Motor neuron (in vitro differentiated cells): ENCODE measurements around the gene G6PC2. TPM values are rescaled to one million over a fixed set of nuclear protein-coding genes. Genes with fewer than 3 reads are reported as not detected.
"Not testable (repeated sequence)": the region's sequence is repeated elsewhere in the genome, so short reads cannot be mapped to it uniquely, and the experiment has no call there.

Source experiments
- ATAC-seq, 8 experiments: fragments of 200-7000 bp; cut with Tn5 transposase; replicated peaks in 6 of 8; 2 replicates each; pipeline ENCODE4 v1.8.0; 2021; ENCODE audit warnings: mild to moderate bottlenecking in 8 of 8, moderate library complexity in 8 of 8
- H3K27ac ChIP-seq, 2 donors: fragments of 250-450 bp; sonication (Bioruptor Pico); 2 replicates each; pipeline ENCODE4 v1.9.0; 2021; ENCODE audit warnings: antibody characterized with exemption in 2 of 2, mild to moderate bottlenecking in 2 of 2, moderate library complexity in 1 of 2
- H3K4me1 ChIP-seq, 2 donors: fragments of 250-450 bp; sonication (Bioruptor Pico); replicated peaks in 1 of 2; 2 replicates each; pipeline ENCODE4 v1.6.1; 2021; ENCODE audit warnings: antibody characterized with exemption in 2 of 2, mild to moderate bottlenecking in 2 of 2, moderate library complexity in 1 of 2
- H3K4me3 ChIP-seq, 5 donors: fragments of 250-450 bp; sonication (Bioruptor Pico); 2 replicates each; pipeline ENCODE4 v1.9.0; 2021; ENCODE audit warnings: antibody characterized with exemption in 5 of 5, mild to moderate bottlenecking in 5 of 5, moderate library complexity in 4 of 5
- WGBS, 10 experiments: fragments of 450-650 bp; shearing (Covaris generic); methylation state at CpG; one replicate each; pipeline ENCODE4 v1.0.0; 2022; 5-methylcytosine and 5-hydroxymethylcytosine counted together
- in situ Hi-C, 9 experiments: fragments of 400-800 bp; cut with MboI; loops; one replicate each; pipeline ENCODE4 v1.15.0; 2021; ENCODE audit warnings: low sequenced_read_pairs in 9 of 9, low pct_unique_long_range_greater_than_20kb in 2 of 9; ENCODE audit not compliant: unreplicated experiment in 9 of 9
- total RNA-seq, 8 experiments: library from RNA; unstranded; fragments of 300-600 nt; gene quantifications; 2 replicates each; pipeline versions ENCODE4 v1.2.3 to v1.2.4, GENCODE V29; 2022

The G6PC2 gene
- total RNA-seq, 8 experiments from 2014 or later: 0.07 to 0.66 (median 0.18) TPM; not detected in 4

DNA sequence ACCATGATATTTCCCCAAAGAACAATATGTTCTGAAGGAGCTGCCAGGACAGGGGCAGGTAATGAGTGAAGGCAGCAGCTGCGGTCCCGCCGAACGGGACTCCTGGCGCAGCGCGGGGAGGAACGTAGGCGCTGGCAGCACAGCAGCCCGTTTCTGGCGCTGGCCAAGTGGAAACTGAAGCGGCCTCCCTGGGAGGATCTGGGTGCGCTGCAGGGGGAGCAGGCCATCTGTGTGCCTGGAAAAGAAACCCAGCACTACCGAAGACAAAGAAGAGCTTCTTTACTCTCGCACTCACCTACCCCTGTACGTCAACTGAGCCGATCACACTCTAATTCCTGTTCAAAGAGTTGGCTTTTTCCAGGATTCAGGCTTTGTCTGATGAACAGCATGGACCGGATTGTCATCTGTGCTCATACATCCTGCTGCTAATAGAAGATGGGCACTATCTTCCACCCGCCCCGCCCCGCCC is 11.8 kb downstream of the G6PC2 start:
- no peak overlapping the region for H3K4me3 ChIP-seq

DNA sequence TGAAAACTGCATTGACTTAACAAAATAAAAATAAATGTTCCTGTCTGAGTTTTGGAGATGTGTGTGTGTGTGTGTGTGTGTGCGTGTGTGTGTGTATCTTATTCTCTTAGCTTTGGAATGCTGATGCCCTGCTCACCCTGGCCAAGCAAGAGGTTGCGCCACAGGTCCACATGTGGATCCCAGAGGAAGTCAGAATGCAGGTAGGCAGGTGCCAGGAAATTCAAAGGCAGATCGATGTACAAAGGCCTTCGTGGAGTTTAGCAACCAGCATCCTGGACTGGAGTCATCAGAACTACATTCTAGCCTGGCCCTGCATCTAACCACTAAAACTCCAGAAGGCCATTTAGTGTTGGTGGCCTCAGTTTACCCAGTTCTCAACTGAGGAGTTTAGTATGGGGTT is 12.4 kb downstream of the G6PC2 start:
- no peak for ATAC-seq
- Histone ChIP-seq H3K27ac (no peak overlapping the region), H3K4me1 (peaks cover 8 to 32% of the 10 kb centered on the region in 2 donors), H3K4me3 (no peak overlapping the region)
- WGBS, 10 experiments: 79 to 100% (median 90%) methylated on average over 2 to 4 of the region's 4 CpGs; no CpG with 5 or more reads in 5 of the 10 experiments
- in situ Hi-C loops: loop anchor here in 4 of 9 experiments (25.0 kb wide), 4 partner anchors 126 to 776 kb away; no protein-coding TSS in a partner anchor

More for the DNA sequence above, 11.8 kb downstream of the G6PC2 start:
- ATAC-seq: peak in 5 of 8 experiments; percentile 21 to 74 (median 69)
- Histone ChIP-seq H3K27ac (no peak overlapping the region), H3K4me1 (peaks cover 8 to 32% of the 10 kb centered on the region in 2 donors)
- WGBS, 10 experiments: 18 to 100% (median 52%) methylated on average over 2 to 15 of the region's 21 CpGs; no CpG with 5 or more reads in 3 of the 10 experiments
- in situ Hi-C loops: loop anchor here in 4 of 9 experiments (25.0 kb wide), 4 partner anchors 126 to 776 kb away; no protein-coding TSS in a partner anchor

GRCh38 chr2:168915441-168916330 is 14.6 kb downstream of the G6PC2 start:
- in situ Hi-C loops: loop anchor here in 5 of 9 experiments (5.0 to 25.0 kb wide), 5 partner anchors 128 to 778 kb away; no protein-coding TSS in a partner anchor
- no peak overlapping the region for H3K27ac ChIP-seq
- ATAC-seq: no peak
- H3K4me1 ChIP-seq: peaks cover 0 to 17% of the 10 kb centered on the region in 2 donors
- no peak overlapping the region for H3K4me3 ChIP-seq
- 47 to 100% (median 93%) methylated on average over 1 to 3 of the region's 3 CpGs; no CpG with 5 or more reads in 1 of the 10 experiments for WGBS, 10 experiments

- 41 to 100% (median 85%) methylated on average over 1 to 4 of the region's 4 CpGs; no CpG with 5 or more reads in 1 of the 10 experiments for WGBS, 10 experiments
- in situ Hi-C loops: loop anchor here in 5 of 9 experiments (5.0 to 25.0 kb wide), 5 partner anchors 129 to 779 kb away; no protein-coding TSS in a partner anchor
Observed at GRCh38 chr2:168916331-168916675, 15.2 kb downstream of the G6PC2 start.

DNA sequence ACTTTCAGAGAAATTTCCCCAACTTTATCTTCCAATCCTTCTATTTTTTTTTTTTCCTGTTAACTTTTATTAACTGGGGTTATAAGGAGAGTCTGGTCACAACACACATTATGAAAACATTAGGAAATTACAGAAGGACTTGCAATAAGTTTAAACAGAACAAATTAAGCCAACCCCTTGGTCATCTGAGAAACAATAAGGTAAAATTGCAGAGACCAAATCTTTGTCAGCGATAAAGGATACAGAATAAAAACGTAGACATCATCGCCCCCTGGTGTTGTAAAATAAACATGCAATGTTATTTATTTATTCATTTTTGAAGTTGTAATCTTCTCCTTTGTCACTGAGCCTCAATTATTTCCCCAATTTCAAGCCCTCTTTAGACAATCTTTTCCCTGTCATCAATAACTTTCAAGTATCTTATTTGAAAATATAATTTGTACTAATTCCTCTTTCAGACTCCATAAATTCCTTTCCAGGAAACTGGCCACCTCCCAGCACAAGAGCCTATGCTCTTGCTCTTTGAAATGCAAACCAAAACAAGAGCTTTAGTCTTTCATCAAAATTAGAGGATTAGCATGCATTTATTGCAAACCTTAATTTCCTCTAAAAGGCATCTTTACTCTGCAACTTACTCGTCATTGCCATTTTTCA is 19.5 kb downstream of the G6PC2 start:
- peak in 2 of 8 experiments; percentile 14 to 30 for ATAC-seq
- Histone ChIP-seq H3K27ac (no peak overlapping the region), H3K4me3 (no peak overlapping the region), H3K4me1 (no peaks in the 10 kb centered on the region)
- 2 to 49% (median 25%) methylated on average over 3 to 4 of the region's 4 CpGs for WGBS, 10 experiments
- in situ Hi-C loops: loop anchor here in 4 of 9 experiments (25.0 kb wide), 4 partner anchors 133 to 783 kb away; no protein-coding TSS in a partner anchor

More at GRCh38 chr2:168916331-168916675, 15.2 kb downstream of the G6PC2 start:
- Histone ChIP-seq H3K4me1 (peaks cover 0 to 11% of the 10 kb centered on the region in 2 donors), H3K4me3 (no peak overlapping the region), H3K27ac (no peak overlapping the region)
- no peak for ATAC-seq

- in situ Hi-C loops: no loop called here
- Histone ChIP-seq H3K4me1 (no peaks in the 10 kb centered on the region), H3K27ac (no peak overlapping the region), H3K4me3 (no peak overlapping the region)
- WGBS, 10 experiments: 0 to 100% (median 65%) methylated on average over 1 to 3 of the region's 3 CpGs; no CpG with 5 or more reads in 2 of the 10 experiments
- no peak for ATAC-seq
Observed at GRCh38 chr2:168926621-168927386, 25.7 kb downstream of the G6PC2 start.

GRCh38 chr2:168928113-168928831 is 27.2 kb downstream of the G6PC2 start:
- no peak overlapping the region for H3K4me3 ChIP-seq
- no peaks in the 10 kb centered on the region for H3K4me1 ChIP-seq
- no peak overlapping the region for H3K27ac ChIP-seq
- peak in 1 of 8 experiments; percentile 77 for ATAC-seq
- in situ Hi-C loops: no loop called here
- 4 to 100% (median 86%) methylated on average over 2 to 3 of the region's 3 CpGs for WGBS, 10 experiments

DNA sequence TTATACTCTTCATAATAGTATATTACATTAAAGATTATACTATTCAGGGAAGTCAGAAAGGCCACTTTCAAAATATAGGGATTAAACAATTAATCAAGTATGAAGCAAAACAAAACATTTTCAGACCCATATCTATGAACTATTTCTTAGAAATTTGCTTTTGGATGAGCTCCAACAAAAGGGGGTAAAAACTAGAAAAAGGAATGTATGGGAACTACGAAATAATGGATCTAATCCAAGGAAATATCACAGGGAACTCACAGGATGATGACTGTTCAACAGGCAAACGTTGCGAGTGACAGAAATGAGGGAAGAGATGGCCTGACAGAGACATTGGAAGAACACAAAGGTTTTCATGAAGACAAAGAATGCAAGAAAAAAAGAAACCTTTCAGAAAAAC is 27.9 kb downstream of the G6PC2 start:
- Histone ChIP-seq H3K27ac (no peak overlapping the region), H3K4me3 (no peak overlapping the region), H3K4me1 (no peaks in the 10 kb centered on the region)
- in situ Hi-C loops: no loop called here
- no peak for ATAC-seq
- WGBS, 10 experiments: 25 to 90% (median 71%) methylated on average over 3 of the region's 3 CpGs; no CpG with 5 or more reads in 1 of the 10 experiments

GRCh38 chr2:168930242-168930641 is 29.2 kb downstream of the G6PC2 start:
- in situ Hi-C loops: no loop called here
- H3K27ac ChIP-seq: no peak overlapping the region
- H3K4me3 ChIP-seq: no peak overlapping the region
- WGBS, 10 experiments: 30 to 100% (median 96%) methylated on average over 1 of the region's 1 CpG; no CpG with 5 or more reads in 2 of the 10 experiments
- ATAC-seq: no peak
- H3K4me1 ChIP-seq: no peaks in the 10 kb centered on the region

DNA sequence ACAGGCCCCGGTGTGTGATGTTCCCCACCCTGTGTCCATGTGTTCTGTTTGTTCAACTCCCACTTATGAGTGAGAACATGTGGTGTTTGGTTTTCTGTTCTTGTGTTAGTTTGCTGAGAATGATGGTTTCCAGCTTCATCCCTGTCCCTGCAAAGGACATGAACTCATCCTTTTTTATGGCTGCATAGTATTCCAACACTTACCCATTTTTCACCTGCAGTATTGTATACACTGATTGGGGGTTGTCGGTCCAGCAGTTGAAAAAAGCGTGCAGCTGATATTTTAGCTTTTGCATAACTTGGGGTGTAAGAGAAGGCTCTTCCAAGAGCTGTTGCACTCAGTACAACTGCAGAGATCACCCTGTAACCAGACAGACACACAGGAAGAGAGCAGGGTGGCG is 31.1 kb downstream of the G6PC2 start:
- H3K4me1 ChIP-seq, in situ Hi-C loops, H3K27ac ChIP-seq, H3K4me3 ChIP-seq, ATAC-seq: not testable (repeated sequence)
- 0 to 100% (median 83%) methylated on average over 1 to 3 of the region's 4 CpGs; no CpG with 5 or more reads in 3 of the 10 experiments for WGBS, 10 experiments

DNA sequence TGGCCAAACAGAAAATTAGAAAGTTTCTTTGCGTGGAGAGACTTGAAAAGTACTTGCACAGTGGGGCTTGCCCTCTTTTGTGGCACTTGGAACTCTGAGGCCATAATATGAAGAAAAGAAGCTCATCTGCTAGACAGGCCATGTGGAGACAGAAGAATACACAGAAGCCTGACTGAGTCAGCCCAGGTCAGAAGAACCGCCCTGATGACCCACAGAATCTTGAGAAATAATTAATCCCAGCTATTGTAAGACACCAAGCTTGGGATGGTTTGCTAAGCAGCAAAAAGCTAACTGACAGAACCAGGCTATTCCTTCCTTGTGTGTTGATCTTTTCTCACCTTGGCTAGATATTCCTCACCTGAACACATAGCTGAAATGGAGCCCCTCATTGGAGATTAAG is 33.7 kb downstream of the G6PC2 start:
- in situ Hi-C loops: no loop called here
- ATAC-seq: peak in 1 of 8 experiments; percentile 27
- no peak overlapping the region for H3K4me3 ChIP-seq
- WGBS, 10 experiments: 0 to 76% (median 53%) methylated on average over 1 to 2 of the region's 2 CpGs; no CpG with 5 or more reads in 3 of the 10 experiments
- H3K4me1 ChIP-seq: no peaks in the 10 kb centered on the region
- no peak overlapping the region for H3K27ac ChIP-seq
